H9 (cell line): Measurements from ENCODE around the gene GFI1B. TPM values are rescaled to one million over a fixed set of nuclear protein-coding genes. Genes with fewer than 3 reads are reported as not detected.

Source experiments
- DNase-seq: peaks from one replicate; pipeline ENCODE4 v3.0.0-alpha.2; 2017
- H2AFZ ChIP-seq: one replicate; pipeline ENCODE4 v1.6.1; 2013; ENCODE audit warnings: mild to moderate bottlenecking, low read length, control low read depth, moderate library complexity
- H2AK5ac ChIP-seq: 2 replicates; pipeline ENCODE4 v1.6.1; 2013; ENCODE audit warnings: low read length, control low read depth, mixed read lengths; ENCODE audit not compliant: insufficient read length
- H2BK120ac ChIP-seq: one replicate; pipeline ENCODE4 v1.6.1; 2013; ENCODE audit warnings: low read depth, mild to moderate bottlenecking, low read length, control low read depth, inconsistent platforms; ENCODE audit not compliant: poor library complexity, severe bottlenecking
- H2BK12ac ChIP-seq: 2 replicates; pipeline ENCODE4 v1.6.1; 2013; ENCODE audit warnings: low read length, control low read depth, mixed read lengths, low read depth; ENCODE audit not compliant: insufficient read length
- H2BK15ac ChIP-seq: 2 replicates; pipeline ENCODE4 v1.6.1; 2013; ENCODE audit warnings: low read depth, low read length, control low read depth
- H2BK20ac ChIP-seq: one replicate; pipeline ENCODE4 v1.6.1; 2013; ENCODE audit warnings: low read depth, mild to moderate bottlenecking, low read length, control low read depth, inconsistent platforms; ENCODE audit not compliant: poor library complexity, severe bottlenecking
- H2BK5ac ChIP-seq: 2 replicates; pipeline ENCODE4 v1.6.1; 2013; ENCODE audit warnings: low read length, control low read depth, mixed read lengths; ENCODE audit not compliant: insufficient read length
- H3K14ac ChIP-seq: 2 replicates; pipeline ENCODE4 v1.6.1; 2013; ENCODE audit warnings: low read length, control low read depth; ENCODE audit not compliant: insufficient read depth
- H3K18ac ChIP-seq: 2 replicates; pipeline ENCODE4 v1.6.1; 2013; ENCODE audit warnings: low read depth, mild to moderate bottlenecking, mixed read lengths, low read length, control low read depth; ENCODE audit not compliant: insufficient read length
- H3K23ac ChIP-seq: 2 replicates; pipeline ENCODE4 v1.6.1; 2013; ENCODE audit warnings: low read length, control low read depth, mixed read lengths, low read depth; ENCODE audit not compliant: insufficient read length
- H3K23me2 ChIP-seq: 2 replicates; pipeline ENCODE4 v1.6.1; 2013; ENCODE audit warnings: low read depth, mild to moderate bottlenecking, mixed read lengths, low read length, control low read depth; ENCODE audit not compliant: insufficient read length, poor library complexity, severe bottlenecking
- H3K27ac ChIP-seq: 2 replicates; pipeline ENCODE4 v1.5.1; 2013; ENCODE audit warnings: low read length, control low read depth, mixed read lengths, low read depth; ENCODE audit not compliant: insufficient read length
- H3K27me3 ChIP-seq: 2 replicates; pipeline ENCODE4 v1.6.1; 2013; ENCODE audit warnings: low read length, control low read depth, inconsistent platforms; ENCODE audit not compliant: insufficient read depth
- H3K4ac ChIP-seq: 2 replicates; pipeline ENCODE4 v1.6.1; 2013; ENCODE audit warnings: low read depth, mild to moderate bottlenecking, control low read depth, inconsistent platforms, low read length, moderate library complexity
- H3K4me1 ChIP-seq: 2 replicates; pipeline ENCODE4 v1.6.1; 2013; ENCODE audit warnings: low read length, control low read depth, inconsistent platforms; ENCODE audit not compliant: insufficient read depth
- H3K4me2 ChIP-seq: 2 replicates; pipeline ENCODE4 v1.6.1; 2013; ENCODE audit warnings: low read length, control low read depth, mixed read lengths; ENCODE audit not compliant: insufficient read length, insufficient read depth
- H3K56ac ChIP-seq: 2 replicates; pipeline ENCODE4 v1.6.1; 2013; ENCODE audit warnings: low read depth, mild to moderate bottlenecking, mixed read lengths, low read length, control low read depth; ENCODE audit not compliant: insufficient read length
- H3K79me1 ChIP-seq: 2 replicates; pipeline ENCODE4 v1.6.1; 2013; ENCODE audit warnings: low read depth, mild to moderate bottlenecking, moderate library complexity, low read length, control low read depth, inconsistent platforms; ENCODE audit not compliant: insufficient read depth, poor library complexity, severe bottlenecking
- H3K79me2 ChIP-seq: 2 replicates; pipeline ENCODE4 v1.6.1; 2013; ENCODE audit warnings: low read length, control low read depth, inconsistent platforms; ENCODE audit not compliant: insufficient read depth
- H3K9ac ChIP-seq: 2 replicates; pipeline ENCODE4 v1.6.1; 2013; ENCODE audit warnings: low read length, control low read depth, mixed read lengths; ENCODE audit not compliant: insufficient read length; ENCODE audit errors: extremely low read depth
- H3K9me3 ChIP-seq: one replicate; pipeline ENCODE4 v1.6.1; 2013; ENCODE audit warnings: low read depth, low read length, inconsistent platforms; ENCODE audit not compliant: control insufficient read depth
- H3T11ph ChIP-seq: one replicate; pipeline ENCODE4 v1.6.1; 2013; ENCODE audit warnings: mild to moderate bottlenecking, low read length, control low read depth, inconsistent platforms
- H4K20me1 ChIP-seq: one replicate; pipeline ENCODE4 v1.6.1; 2013; ENCODE audit not compliant: control insufficient read depth, insufficient read length, insufficient read depth
- H4K5ac ChIP-seq: 2 replicates; pipeline ENCODE4 v1.6.1; 2013; ENCODE audit warnings: low read depth, mild to moderate bottlenecking, mixed read lengths, low read length, control low read depth; ENCODE audit not compliant: insufficient read length
- H4K8ac ChIP-seq: replicated peaks from 2 replicates; pipeline ENCODE4 v1.6.1; 2013; ENCODE audit warnings: low read length, control low read depth, mixed read lengths, low read depth; ENCODE audit not compliant: insufficient read length
- H4K91ac ChIP-seq: 2 replicates; pipeline ENCODE4 v1.6.1; 2013; ENCODE audit warnings: low read depth, mild to moderate bottlenecking, moderate library complexity, mixed read lengths, low read length, control low read depth; ENCODE audit not compliant: insufficient read length
- H3K27ac Mint-ChIP-seq, 3 experiments: 2 replicates in 2 of 3; 3 replicates in 1 of 3; pipeline ENCODE4 v1.8.0; 2020 to 2021; ENCODE audit warnings: mixed read lengths in 3 of 3, mild to moderate bottlenecking in 1 of 3, moderate library complexity in 1 of 3
- H3K27me3 Mint-ChIP-seq: 2 replicates; pipeline ENCODE4 v1.8.0; 2021; ENCODE audit warnings: low read depth, mild to moderate bottlenecking, moderate library complexity, mixed read lengths
- H3K36me3 Mint-ChIP-seq, 3 experiments: 2 replicates in 2 of 3; 3 replicates in 1 of 3; pipeline ENCODE4 v1.8.0; 2020 to 2021; ENCODE audit warnings: low read depth in 3 of 3, mixed read lengths in 3 of 3; ENCODE audit not compliant: insufficient read depth in 1 of 3
- H3K4me1 Mint-ChIP-seq, 2 experiments: 2 replicates each; pipeline ENCODE4 v1.8.0; 2020; ENCODE audit warnings: mixed read lengths in 2 of 2
- H3K4me3 Mint-ChIP-seq, 2 experiments: 2 replicates in 1 of 2; 3 replicates in 1 of 2; pipeline ENCODE4 v1.8.0; 2020 to 2021; ENCODE audit warnings: mild to moderate bottlenecking in 2 of 2, mixed read lengths in 2 of 2, moderate library complexity in 1 of 2
- H3K9me3 Mint-ChIP-seq, 2 experiments: 2 replicates in 1 of 2; 3 replicates in 1 of 2; pipeline ENCODE4 v1.8.0; 2020; ENCODE audit warnings: mild to moderate bottlenecking in 2 of 2, mixed read lengths in 2 of 2, moderate library complexity in 1 of 2
- CTCF ChIP-seq: fragments of 200-600 bp; sonication (generic); conservative IDR thresholded peaks from 3 replicates; pipeline ENCODE4 v1.8.0; 2021; ENCODE audit warnings: antibody characterized with exemption, mild to moderate bottlenecking
- WGBS: extraction: QIAGEN DNeasy Blood & Tissue Kit; methylation state at CpG from one replicate; pipeline ENCODE4 v1.1.7; 2013; ENCODE audit warnings: missing lambda C conversion rate, low lambda C conversion rate, mixed read lengths; ENCODE audit not compliant: insufficient read length; ENCODE audit errors: extremely low coverage; 5-methylcytosine and 5-hydroxymethylcytosine counted together
- total RNA-seq: library from RNA; stranded (reverse); gene quantifications from 2 replicates; pipeline ENCODE4 v1.2.1, GENCODE V29; 2021

The GFI1B gene
- total RNA-seq, 1 experiment from 2014 or later, result not detected

- Histone ChIP-seq H2BK5ac (no peak overlapping the region), H4K91ac (no peak overlapping the region)
- H3K9me3 Mint-ChIP-seq, result no peaks in the 10 kb centered on the region; a peak in 1 of 5 replicates
Observed at GRCh38 chr9:132984202-132985070, 5.9 kb downstream of the GFI1B start.

More at GRCh38 chr9:132984202-132985070, 5.9 kb downstream of the GFI1B start:
- Histone ChIP-seq H3K18ac (no peak overlapping the region), H3K9me3 (no peaks in the 10 kb centered on the region), H3K14ac (no peak overlapping the region), H3K56ac (no peak overlapping the region), H3K4me1 (no peaks in the 10 kb centered on the region), H2BK15ac (no peak overlapping the region), H2BK120ac (no peak overlapping the region), H4K8ac (no peak overlapping the region), H3K79me1 (no peaks in the 10 kb centered on the region), H2AK5ac (no peak overlapping the region), H3K27me3 (no peaks in the 10 kb centered on the region; the same call in 1 of the 2 replicates), H3K23ac (no peak overlapping the region), H3K9ac (no peak overlapping the region), H3K27ac (no peak overlapping the region), H2AFZ (no peak overlapping the region), H4K5ac (no peak overlapping the region), H3K4ac (no peak overlapping the region), H2BK20ac (no peak overlapping the region), H3K4me2 (no peak overlapping the region), H4K20me1 (no peaks in the 10 kb centered on the region), H3K79me2 (no peaks in the 10 kb centered on the region), H2BK12ac (no peak overlapping the region), H3K23me2 (no peaks in the 10 kb centered on the region), H3T11ph (no peak overlapping the region)
- DNase-seq, result no peak
- Mint-ChIP-seq H3K4me1 (peaks cover 4% of the 10 kb centered on the region in 2 experiments), H3K36me3 (no peaks in the 10 kb centered on the region), H3K27ac (no peak overlapping the region), H3K27me3 (peaks cover 58% of the 10 kb centered on the region), H3K4me3 (no peak overlapping the region; a peak in 1 of 5 replicates)
- no peak for TF ChIP-seq CTCF
- no CpG with 5 or more reads among the region's 20 CpGs for WGBS
